Measurements from ENCODE around the gene EHF.

Gene EHF

DNA sequence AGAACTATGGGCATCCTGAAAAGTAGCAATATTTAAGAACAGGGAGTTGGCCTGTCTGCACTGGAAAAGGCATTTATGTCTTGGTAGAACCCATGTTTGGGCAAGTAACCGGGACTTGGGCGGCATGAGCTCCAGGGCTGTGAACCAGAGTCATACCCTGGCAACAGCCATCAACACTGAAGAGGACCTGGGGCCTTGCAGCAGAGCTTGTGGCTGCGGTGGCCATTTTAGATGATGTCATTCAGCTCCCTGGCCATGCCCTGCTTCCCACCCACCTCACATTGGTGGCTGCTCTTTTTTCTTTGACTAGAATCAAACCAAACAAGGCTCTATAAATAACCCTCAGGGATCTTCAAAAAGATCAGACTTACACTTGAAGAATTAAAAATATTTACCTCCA, 26.6 kb downstream of the EHF start:
- no peak for DNase-seq

DNA sequence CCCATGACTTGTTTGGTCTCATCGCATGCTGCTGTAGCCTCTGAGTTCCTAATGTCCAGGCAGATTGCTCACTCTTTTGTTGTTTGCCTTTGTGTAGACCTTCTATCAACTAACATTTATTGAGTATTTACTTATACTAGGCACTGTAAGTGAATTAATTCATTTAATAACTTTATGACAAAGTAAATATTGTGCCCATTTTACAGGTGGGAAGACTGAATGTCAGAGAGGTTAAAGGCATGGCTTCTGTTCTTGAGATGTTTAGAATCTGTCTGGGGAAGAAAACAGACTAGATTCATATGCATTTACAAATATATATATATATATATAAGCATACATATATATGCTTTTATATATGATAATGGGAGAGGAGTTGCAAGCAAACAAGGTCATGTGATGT, 27.1 kb downstream of the EHF start:
- no peak for DNase-seq

DNA sequence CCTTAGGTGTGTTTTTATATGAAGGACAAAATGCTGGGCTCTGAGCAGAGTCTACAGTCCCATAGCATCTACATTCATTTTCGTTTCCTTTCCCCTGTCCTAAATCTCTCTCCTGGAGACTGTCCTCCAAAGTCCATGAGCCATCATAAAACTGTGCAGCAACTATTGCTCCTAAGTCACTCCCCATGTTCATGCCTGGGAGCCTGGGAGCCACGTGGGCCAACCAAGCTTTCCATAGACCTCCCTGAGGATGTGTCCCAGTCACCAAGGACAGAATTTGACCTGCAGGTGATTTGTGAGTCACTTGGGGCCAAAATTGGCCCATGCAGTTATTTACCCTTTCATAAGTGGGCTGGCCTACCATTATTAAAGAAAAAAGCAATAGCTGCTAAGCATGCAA, 28.7 kb downstream of the EHF start:
- no peak for DNase-seq

DNA sequence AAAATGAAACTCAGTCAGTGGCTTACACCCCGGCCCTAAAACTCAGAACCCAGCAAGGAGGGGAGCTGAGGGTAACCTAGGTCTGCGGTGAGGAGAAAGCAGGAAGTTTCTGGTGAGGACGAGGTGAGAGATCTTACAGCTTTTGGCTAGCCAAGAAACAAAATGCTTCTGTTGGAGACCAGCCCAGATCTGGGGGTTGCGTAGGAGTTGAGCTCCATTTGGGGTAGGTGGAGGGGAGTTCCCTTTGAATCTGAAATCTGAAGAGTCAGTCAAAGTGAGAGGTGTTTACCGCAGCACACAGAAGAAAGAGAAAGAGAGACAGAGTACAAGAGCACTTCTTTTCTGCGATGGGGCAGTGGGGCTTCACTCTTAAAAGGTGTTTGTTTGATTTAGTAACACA, 29.6 kb downstream of the EHF start:
- DNase-seq: no peak

DNA sequence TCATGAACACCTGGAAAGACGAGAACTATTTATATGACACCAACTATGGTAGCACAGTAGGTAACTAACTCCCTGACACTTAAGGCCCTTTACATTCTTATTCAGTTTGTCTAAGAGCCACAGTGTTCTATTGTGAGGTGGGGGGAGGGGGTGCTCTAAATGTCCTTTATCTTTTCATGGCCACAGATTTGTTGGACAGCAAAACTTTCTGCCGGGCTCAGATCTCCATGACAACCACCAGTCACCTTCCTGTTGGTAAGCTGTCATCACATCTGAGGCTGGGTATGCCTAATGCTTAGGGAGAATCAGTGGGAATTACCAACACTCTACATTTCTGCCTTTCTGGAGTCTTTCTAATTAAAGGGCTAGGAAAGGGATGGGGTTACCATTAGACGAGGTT, 30.7 kb downstream of the EHF start:
- no peak for DNase-seq

DNA sequence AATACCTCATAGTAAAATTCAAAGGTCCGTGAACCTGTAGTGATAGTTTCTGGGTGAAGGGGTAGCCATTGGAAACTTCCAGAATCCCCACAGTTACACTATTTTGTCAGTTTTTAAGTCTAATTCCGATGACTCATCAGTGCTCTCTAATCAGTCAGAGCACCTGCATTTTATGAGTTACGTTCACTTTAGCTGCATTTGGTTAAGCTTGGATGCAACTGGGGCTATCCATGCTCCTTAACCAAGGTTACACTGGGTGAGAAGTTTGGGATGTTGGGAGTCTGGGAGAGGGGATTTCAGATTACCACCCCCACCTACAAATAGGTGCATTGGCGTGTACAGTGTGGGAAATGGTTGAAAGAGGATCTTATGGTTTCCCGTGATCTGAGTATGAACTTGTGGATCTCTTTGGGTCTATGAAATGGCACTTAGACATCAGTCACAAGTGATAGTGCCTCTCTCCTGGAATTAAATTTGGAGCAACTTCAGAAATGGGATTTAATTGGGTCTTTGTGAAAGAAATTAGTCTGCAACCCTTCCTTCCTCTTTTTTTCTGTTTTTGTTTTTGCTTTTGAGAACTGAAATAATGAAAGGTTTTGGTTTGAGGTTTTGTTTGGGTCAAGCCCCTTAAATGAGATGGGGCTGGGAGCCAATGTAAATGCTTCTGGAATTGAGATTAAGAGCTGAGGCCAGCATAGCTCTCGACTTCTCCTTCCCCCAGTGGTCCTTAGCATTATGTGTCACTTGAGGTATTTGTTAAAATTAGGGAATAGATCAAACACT, 31.5 kb downstream of the EHF start:
- DNase-seq: no peak

DNA sequence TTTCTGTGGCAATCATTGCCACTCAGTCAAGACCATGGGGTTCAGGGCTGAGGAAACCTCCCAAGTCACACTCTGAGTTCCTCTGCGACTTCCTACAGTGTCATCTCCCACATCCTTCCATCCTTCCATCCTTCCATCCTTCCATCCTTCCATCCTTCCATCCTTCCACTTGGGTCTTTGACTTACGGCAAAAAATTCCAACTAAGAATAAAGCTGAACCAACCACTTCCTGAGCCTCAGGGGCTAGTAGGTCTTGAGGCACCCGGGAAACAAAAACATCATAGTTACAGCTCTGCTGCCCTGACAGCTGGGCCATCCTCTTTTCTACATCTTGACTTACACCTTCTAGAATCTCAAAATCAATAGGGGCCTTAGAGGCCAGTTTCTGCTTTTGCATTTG, 32.1 kb downstream of the EHF start:
- no peak for DNase-seq

DNA sequence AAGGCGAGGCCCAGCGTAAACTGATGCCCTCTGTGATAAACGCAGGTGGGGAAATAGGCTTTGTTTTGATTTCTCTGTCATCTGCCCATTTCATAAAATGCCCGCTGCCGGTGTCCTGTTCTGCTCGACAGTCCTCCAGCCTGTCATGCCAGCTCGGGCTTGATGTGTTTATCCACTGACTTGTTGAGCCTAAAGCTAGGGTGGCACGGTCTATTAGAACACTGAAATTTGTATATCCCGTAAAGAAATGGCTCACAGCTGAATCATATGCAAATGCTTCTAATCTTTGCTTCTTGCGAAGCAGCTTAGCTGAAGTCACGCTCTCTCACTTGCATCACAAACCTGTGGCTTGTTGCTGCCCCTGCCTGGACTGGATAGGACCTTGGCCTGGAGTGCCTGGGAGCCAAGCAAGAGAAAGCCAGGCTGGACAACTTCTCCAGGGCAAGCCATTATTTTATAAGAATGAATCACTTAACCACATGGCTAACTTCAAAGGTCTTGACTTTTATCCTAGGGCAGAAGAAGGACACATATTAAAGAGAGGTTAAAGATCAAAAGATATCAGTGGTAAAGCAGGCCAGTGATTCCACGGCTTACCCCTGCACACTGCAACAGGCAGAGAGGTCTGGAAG, 33.1 kb downstream of the EHF start:
- DNase-seq: no peak

DNA sequence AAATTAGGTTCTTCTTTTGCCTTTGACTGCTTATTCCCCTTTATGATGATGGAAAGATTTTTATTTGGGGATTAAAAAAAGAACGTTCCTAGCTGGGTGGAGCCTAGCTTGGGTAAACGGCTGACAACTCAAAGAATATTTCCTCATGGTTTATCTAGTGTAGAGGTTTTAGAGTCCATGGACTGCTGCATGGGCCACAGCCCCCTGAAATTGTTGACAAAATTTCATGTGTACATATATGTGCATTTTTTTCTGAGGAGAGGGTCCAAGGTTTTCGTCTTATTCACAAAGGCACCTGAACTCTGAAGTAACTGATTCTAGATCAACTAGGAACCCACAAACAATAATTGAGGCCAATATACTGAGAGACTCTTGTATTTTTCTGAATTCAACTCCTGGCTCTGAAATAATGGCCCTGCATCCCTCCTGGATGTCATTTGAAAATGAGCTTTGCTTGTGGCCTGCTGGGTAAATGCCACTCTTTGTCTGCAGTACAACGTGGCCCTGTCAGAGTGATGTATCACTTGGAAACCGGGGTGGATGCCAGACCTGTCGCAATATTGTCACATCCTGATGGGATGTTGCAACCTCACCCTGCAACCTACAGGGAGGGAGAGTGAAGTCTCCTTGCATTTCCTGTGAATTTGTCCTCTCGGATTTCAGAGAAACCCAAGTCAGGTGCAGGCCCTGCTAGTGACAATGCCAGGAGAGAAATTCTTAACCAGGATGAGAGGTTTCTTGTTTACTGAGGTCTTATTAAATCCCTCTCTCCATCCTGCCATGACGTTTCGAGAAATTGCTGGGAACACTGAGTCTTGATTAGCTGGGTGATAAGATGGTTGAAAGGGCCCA, 33.8 kb downstream of the EHF start:
- no peak for DNase-seq

DNA sequence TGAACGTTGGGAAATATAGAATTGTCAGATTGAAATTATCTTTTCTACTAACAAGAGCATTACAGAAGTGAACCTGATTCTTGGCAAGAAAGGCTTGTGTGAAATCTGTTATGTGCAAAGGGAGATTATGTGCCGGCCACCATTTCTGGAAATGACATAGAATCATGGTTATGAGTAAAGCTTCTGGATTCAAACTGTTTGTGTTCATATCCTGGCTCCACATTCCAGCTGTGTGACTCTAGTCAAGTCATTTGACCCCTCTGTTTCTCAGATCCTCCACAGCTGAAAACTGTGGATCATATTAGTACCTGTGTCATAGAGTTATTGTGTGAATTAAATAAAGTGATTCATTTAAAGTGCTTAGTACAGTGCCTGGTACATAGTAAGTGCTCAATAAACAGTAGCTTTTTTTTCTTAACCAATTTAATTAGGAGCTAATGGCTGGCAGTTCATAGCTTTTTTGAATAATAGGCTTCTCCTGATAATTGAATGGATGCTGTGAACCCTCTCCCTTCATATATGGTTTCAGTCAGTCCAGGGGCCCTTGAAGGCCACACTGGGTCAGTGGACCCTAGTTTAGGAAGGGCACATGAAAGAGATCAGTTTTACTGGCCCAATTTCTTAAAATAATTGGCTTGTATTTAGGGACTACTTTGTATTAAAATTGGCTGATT, 34.6 kb downstream of the EHF start:
- DNase-seq: no peak

DNA sequence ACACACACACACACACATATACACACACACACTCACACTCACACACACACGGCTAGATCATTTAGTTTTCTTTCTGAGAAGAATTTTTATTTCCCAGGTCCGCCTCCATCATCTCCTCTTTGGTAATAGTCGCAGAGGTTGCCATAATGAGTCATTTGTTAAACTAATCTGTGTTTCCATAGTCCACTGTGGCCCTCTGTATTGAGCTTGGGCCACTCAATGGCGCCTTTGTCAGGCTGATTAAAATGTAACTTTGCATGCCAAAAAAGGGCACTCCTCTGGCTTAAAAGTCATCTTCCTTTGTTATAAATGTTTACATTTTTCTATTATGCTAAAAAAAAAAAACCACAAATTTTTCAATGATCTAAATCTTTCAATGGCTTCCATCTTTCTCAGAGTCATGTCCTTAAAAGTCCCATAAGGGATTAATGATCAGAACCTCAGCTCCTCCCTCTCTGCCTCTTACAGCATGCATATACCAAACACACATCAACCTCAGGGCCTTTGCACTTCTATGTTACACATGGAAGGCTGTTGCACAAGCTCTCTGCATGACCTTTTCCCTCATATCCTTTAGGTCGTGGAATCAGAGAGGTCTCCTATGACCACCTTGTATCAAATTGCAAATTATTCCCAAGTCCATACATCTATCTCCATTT, 35.3 kb downstream of the EHF start:
- DNase-seq: no peak

DNA sequence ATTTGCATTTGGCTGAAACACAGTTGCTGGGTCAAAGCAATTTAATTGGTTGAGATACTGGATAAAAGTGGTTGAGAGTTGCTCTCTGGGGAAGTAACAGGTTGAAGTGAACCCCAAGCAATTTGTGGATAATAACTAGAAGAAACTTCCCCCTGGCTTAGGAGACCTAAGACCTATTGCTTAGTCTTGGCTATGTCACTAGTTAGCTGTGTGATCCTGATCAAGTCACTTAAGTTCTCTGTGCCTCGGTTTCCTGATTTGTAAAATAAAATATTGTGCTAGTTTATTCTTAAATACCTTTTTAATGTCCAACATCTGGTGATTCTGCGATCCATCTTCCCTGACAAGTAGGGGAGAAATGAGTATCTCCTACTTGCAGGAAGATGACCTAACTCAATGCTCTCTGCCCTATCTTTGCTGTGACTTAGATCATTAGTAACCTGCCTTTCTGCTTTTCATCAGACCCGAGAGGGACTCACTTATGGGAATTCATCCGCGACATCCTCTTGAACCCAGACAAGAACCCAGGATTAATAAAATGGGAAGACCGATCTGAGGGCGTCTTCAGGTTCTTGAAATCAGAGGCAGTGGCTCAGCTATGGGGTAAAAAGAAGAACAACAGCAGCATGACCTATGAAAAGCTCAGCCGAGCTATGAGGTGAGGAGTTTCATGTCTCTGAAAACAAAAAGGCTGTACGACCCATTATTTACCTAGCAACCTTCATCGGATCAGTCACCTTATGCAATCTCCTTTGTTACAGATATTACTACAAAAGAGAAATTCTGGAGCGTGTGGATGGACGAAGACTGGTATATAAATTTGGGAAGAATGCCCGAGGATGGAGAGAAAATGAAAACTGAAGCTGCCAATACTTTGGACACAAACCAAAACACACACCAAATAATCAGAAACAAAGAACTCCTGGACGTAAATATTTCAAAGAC, 37.5 kb downstream of the EHF start:
- no peak for DNase-seq

DNA sequence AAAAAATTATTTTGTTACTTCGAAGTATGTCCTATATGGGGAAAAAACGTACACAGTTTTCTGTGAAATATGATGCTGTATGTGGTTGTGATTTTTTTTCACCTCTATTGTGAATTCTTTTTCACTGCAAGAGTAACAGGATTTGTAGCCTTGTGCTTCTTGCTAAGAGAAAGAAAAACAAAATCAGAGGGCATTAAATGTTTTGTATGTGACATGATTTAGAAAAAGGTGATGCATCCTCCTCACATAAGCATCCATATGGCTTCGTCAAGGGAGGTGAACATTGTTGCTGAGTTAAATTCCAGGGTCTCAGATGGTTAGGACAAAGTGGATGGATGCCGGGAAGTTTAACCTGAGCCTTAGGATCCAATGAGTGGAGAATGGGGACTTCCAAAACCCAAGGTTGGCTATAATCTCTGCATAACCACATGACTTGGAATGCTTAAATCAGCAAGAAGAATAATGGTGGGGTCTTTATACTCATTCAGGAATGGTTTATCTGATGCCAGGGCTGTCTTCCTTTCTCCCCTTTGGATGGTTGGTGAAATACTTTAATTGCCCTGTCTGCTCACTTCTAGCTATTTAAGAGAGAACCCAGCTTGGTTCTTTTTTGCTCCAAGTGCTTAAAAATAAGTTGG, 38.3 kb downstream of the EHF start:
- no peak for DNase-seq

DNA sequence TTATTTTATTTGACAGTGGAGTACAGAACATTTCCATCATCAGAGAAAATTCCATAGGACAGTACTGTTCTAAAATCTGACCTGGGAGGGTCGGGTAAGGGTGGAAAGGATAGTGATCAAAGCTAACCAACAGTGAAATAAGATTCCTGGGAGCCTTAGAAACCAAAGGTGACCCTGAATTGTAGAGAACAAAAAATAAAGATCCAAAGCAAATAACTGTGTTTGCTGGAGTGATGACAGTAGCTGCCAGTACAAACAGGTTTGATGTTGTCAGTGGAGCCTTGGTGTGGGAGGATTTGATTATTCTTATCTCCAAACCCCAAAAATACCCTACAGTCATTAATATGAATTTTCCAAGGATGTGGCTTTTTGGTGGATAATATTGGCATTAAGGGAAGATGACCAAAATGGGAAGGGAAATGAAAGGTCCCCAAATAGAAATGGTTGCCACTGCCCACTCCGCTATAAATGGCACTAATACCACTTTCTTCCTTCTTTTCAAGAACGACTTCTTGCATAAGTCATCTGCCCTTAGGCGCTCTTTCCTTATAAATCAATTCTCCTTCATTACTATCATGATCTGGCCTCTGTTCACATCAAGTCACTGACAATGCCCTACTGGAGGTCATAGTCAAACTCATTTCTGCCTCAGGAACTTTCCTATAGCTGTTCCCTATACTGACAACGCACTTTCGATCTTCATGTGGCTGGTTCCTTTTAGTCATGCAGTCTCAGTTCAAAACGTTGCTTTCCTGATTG, 44.4 kb downstream of the EHF start:
- no peak for DNase-seq

DNA sequence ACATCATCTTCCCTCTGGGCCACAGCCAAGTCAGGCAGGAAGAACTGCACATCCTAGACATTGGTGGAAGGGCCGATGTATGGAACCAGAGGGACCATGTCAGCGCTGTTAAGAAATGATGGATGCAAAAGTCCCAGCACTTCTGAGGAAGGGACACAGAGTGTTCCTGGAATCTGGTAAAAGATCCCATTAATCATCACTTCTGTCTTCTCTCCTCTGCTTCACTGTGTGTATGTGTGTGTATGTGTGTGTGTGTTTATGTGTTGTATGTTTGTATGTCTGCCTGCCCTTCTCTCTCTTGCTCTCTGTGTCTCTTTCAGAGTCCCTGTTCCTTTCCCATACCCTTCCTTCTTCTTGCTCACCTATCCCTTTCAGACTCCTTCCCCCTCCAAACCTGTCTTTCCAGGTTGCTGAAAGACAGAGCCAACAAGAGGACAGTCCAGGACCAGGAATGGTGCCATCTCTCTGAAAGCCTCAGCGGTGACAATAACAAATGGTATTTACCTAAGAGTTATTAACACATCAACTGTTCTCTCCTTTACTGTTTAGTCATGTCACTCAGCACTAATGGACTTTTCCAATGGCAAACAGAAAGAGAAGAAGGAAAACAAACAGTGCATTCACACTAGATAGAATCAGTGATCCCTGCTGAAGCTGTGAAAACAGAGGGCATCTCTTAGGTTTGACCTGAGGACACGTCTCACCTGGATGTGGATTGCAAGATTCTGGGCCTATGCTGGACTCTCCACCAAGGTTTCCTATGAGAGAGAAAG, 47.1 kb downstream of the EHF start:
- DNase-seq: no peak

DNA sequence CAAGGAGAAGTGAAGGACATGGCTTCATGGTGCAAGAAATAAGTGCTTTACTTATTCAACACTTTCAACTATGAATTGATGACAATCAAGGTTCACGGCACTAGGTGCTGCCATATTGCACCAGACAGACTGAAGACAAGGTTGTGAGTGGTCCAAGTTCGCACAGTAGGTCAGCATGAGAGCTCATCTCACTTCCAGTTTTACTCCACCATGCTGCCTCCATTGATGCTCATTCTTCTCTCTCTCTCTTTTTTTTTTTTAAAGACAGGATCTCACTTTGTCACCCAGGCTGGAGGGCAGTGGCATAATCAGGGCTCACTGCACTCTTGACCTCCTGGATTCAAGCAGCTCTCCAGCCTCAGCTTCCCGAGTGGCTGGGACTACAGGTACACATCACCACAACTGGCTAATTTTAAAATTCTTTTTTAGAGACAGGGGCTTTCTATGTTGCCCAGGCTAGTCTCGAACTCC, 47.7 kb downstream of the EHF start:
- no peak for DNase-seq

DNA sequence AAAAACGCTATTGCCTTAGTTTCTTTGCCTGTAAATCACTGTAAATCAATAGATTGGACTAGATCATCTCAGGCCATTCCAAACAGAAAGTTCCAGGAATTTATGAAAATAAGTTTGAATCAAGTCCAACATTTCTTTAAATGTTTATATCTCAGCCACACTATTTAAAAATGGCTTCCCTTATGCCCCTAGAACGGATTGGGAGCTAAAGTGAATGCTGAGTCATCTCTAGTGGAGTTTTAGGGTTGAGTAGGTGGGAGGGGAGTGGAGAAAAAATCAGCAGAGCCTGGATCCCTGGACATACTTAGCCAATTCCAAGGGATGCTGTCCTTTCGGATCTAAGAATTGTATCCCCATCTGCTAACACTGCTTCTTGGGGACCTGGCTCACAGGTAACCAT, 48.6 kb downstream of the EHF start:
- DNase-seq: no peak

DNA sequence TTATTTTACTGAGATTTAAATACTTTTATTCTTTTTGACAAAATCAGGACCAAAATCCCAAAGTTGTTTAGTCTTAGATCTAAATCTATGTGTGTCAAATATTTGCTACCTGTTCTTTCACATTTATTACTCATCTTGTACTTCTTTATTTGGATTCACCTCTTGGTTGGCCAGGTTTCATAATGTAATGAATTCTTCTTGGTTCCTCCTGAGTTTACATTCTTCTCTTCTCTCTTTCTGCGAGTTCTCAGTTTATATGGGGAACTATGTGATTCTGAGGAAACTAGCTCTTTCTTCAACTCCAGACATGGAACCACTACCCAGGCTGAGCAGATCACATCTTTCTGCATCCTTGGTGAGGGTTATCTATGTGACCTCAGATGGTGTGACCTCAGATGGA, 50.2 kb downstream of the EHF start:
- no peak for DNase-seq

DNA sequence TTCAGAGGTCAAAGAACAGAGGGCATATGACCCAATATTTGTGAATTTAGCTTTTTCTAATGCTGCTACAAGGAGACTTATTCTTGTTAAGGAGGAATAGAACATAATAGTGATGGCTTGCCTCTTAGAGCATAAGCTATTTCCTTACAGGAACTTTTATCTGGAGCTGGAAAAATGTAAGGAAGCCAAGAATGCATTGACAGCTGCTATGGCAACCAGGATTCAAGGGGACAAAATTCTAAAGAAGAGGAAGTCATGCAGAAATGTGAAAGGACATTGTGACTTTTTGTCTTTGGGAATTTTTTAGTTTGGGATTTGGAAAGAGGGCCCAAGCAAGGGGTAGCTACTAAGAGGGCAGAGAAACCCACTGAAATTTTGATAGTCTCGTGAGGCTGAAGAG, 51.1 kb downstream of the EHF start:
- DNase-seq: no peak

All from NCI-H187 treated with DMSO at 0.1 percent for 48 hours (cell line).